Fibroblast of villous mesenchyme (primary cell): ENCODE results near the gene IRF7. TPM values are rescaled to one million over a fixed set of nuclear protein-coding genes. Genes with fewer than 3 reads are reported as not detected.
A peak's percentile ranks its signal among the peaks of the same experiment; 100 is the strongest.

Experiments
- DNase-seq: peaks from one replicate; pipeline ENCODE4 v3.0.0-alpha.2; 2010; ENCODE audit warnings: low read depth
- H3K4me3 ChIP-seq: 2 replicates; pipeline ENCODE4 v1.5.1; 2011; ENCODE audit warnings: low read depth, mild to moderate bottlenecking, low read length
- total RNA-seq: library from RNA; depleted of rRNA; stranded (reverse); fragments of >200 nt; gene quantifications from 2 replicates; pipeline ENCODE4 v1.2.3, GENCODE V29; 2012
- TF ChIP-seq, protein P1 (sequence below): IDR thresholded peaks from 2 replicates; pipeline ENCODE4 v1.5.1; 2012; ENCODE audit warnings: low read depth, mild to moderate bottlenecking, low read length; ENCODE audit not compliant: insufficient read depth

The IRF7 gene
- total RNA-seq, 1 donor: 8.2 TPM

DNA sequence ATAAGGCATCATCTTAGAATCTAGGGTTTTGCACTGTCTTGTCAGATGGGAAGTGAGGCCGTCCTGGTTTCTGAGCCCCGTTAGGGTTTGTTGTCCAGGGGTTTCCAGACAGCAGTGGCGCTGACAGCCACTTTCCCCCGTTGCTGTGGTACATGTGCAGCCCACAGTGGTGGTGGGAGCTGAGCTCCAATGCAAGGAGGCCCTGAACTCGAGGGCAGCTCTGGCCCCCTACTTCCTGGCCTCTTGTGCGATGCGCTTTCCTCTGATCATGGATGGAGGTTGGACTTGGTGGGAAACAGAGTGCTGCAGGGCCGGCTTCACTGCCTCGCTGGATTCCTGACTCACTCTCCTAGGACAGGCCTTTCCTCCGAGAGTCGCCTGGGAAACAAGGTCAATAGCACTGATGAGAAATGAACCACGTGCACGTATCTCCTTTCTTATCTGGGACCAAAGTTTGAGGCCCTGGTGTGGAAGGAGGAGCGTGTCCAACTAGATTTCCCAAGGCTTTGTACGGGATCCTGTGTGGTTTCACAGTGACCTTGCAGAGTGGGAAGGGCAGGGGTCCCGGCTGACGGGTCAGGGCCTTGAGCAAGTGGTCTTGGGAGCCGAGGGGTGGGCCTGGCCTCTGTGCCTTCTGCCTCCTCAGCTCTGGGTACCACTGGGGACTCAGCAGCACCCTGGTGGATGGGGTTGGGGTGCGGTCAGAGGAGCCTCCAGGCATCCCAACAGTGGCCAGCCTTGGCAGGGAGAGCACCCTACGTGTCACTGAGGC lies 35.7 kb downstream of the IRF7 start:
- DNase-seq: peak; percentile 23
- no peak overlapping the region for H3K4me3 ChIP-seq
- TF ChIP-seq, protein P1, sequence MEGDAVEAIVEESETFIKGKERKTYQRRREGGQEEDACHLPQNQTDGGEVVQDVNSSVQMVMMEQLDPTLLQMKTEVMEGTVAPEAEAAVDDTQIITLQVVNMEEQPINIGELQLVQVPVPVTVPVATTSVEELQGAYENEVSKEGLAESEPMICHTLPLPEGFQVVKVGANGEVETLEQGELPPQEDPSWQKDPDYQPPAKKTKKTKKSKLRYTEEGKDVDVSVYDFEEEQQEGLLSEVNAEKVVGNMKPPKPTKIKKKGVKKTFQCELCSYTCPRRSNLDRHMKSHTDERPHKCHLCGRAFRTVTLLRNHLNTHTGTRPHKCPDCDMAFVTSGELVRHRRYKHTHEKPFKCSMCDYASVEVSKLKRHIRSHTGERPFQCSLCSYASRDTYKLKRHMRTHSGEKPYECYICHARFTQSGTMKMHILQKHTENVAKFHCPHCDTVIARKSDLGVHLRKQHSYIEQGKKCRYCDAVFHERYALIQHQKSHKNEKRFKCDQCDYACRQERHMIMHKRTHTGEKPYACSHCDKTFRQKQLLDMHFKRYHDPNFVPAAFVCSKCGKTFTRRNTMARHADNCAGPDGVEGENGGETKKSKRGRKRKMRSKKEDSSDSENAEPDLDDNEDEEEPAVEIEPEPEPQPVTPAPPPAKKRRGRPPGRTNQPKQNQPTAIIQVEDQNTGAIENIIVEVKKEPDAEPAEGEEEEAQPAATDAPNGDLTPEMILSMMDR: no peak

DNA sequence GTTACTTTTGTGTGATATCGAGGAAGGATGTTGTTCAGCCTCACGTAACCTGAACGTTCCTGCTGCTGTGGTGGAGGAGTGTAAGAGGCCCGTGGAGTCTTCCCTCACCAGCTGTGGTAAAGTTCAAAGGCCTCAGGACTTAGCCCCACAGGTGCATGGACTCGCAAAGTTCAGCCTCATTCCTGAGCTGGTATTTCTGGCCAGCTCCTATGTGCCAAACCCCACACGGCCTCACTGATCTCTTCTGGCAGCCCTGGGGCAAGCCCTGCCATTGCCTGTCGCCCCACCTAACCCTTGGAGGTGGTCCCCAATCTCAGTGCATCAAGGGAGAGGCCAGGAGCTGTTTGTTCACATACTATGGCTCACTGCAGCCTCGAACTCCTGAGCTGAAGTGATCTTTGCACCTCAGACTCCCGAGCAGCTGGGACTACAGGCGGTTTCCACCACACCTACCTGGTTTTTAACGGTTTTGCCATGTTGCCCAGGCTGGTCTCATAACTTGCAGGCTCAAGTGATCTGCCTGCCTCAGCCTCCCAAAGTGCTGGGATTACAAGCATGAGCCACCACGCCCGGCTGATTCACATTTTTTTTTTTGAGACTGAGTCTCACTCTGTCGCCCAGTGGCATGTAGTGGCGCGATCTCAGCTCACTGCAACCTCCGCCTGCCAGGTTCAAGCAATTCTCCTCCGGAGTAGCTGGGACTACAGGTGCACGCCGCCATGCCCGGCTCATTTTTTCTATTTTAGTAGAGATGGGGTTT lies 37.3 kb downstream of the IRF7 start:
- no peak for DNase-seq
- H3K4me3 ChIP-seq: peak overlapping the region; percentile 75
- TF ChIP-seq, protein P1: no peak

DNA sequence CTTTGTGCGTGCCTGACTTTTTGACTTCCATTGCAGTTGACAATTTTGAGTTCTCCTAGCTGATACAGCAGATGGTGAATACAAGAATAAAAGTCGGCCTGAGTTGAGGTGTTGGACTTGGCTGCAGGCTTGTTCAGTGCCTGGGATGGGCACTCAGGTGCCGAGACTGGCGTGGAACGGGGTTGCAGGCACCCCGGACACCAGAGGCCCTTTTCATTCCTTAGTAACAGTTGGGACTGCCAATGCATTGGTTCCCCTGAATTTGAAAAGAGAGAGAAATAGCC lies 38.2 kb downstream of the IRF7 start:
- peak overlapping the region; percentile 75 for H3K4me3 ChIP-seq
- DNase-seq: no peak
- TF ChIP-seq, protein P1: no peak

DNA sequence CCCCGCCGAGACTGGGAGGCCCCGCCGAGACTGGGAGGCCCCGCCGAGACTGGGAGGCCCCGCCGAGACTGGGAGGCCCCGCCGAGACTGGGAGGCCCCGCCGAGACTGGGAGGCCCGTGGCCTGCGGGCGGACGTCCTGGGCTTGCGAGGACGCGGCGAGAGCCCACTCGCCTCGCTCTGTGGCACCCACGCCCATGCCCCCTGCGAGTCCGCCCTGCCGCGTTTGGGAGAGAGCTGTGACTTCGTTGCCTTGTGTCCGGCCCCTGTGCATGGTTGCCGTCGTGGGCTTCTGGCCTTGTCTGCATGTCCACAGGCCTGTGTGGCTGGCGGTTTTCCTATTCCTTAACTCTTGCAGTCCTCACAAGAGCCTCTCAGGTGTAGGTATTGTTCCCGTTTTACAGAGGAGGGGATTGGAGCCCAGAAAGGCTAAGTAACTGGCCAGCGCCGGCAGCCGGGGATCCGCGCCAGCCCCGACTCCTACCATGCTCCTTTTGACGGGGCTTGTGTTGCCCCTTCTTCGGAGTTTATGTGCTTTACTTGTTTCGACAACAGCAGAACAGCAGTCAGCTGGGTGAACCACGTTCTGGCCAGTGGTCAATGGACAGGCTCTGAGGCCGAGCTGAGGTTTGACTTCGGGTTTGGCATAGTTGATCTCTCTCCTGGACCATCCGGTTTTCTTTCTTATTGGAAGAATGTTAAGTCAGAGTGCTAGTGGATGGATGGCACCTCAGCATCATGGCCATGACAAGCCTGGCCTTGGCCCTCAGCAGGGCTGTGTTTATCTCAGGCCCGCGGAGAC lies 38.7 kb downstream of the IRF7 start:
- H3K4me3 ChIP-seq: peak overlapping the region; percentile 75
- DNase-seq: peak; percentile 14
- TF ChIP-seq, protein P1: no peak

DNA sequence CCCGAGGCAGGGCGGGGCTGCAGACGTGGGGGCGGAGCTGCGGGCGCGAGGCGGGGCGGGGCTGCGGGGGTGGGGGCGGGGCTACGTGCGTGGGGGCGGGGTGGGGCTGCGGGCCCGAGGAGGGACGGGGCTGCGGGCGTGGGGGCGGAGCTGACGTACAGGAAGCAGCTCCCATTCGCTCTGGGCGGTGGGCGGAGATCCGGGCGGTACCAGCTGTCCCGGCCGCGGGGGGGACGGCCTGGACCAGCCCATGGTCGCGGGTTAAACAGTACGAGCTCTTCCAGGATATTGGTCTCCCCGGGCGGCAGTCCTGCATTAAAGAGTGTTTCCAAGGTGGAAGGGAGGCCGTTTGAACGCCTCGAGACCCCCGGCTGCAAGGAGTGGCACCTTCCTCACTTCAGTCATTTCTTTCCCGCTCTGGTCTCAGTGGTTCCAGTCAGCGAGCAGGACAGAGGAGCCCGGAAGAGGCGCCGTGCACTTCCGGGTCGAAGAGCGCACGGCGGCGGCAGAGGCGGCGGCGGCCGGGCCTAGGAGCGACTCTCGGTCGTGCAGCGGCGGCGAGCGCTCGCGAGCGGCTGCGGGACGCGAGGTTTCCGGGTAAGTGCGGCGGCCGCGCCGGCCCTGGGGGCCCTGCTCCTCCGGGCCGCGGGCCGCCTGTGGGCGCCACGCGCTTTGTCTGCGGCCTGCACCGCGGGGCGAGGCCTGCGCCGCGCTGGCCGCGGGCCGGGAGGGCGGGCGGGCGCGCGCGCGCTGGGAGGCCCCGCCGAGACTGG lies 39.6 kb downstream of the IRF7 start, which contains the start of gene PHRF1:
Gene PHRF1 (plus strand): TSS at position 475 of the 773 bp plus-strand sequence. CDS start 5,043 bp downstream, outside the sequence.
- TF ChIP-seq, protein P1: no peak
- H3K4me3 ChIP-seq: peak within 1 kb of the TSS; percentile 81
- peak; percentile 96 for DNase-seq

DNA sequence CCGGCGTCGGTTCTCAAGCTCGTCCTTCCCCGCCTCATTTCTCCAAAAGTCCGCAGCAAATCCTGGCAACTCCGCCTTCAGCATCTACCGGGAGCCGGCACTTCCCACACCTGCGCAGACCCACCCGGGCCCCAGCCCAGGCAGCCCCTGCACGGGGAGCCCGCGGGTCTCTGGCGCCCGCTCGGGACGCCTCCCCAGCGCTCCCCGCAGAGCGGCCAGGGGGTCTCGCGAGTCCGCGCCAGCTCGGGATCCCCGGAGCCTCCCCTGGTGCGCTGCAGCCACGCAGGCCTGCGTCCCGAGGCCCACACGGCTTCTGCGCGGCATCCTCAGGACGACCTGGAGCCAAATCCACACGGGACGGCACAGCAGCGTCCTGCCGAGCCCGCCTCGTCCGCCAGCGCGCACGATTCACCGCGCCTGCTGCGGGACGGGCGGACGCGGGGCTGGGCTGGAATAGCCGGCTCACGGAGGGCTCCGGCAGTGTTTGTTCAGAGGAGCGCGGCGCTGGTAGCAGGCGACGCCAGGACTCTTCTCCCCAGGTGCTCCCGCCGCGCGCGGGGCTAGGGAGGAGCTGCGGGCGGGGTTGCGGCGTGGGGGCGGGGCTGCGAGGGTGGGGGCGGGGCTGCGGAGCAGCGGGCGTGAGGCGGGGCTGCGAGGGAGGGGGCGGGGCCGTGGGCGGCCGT lies 40.3 kb downstream of the IRF7 start:
- no peak for DNase-seq
- TF ChIP-seq, protein P1: no peak
- peak overlapping the region; percentile 68 for H3K4me3 ChIP-seq
